B cell (primary cell): ENCODE measurements around the gene ZEB2. TPM values are rescaled to one million over a fixed set of nuclear protein-coding genes. Genes with fewer than 3 reads are reported as not detected.

Source experiments
- ATAC-seq: fragments of 200-7000 bp; cut with Tn5 transposase; one replicate; pipeline ENCODE4 v1.10.0; 2021; ENCODE audit warnings: low read depth, mild to moderate bottlenecking, moderate number of reproducible peaks, moderate library complexity
- CTCF ChIA-PET: fragments of 350-600 bp; sonication (Branson Sonifier 250); formaldehyde crosslinking; loops from one replicate; lab custom pipeline; 2021; ENCODE audit warnings: antibody characterized with exemption, inconsistent platforms; lab: Charles Lee
- POLR2A ChIA-PET: fragments of 350-600 bp; sonication (Branson Sonifier 250); formaldehyde crosslinking; loops from one replicate; lab custom pipeline; 2021; ENCODE audit warnings: antibody characterized with exemption; lab: Charles Lee
- DNase-seq: peaks from one replicate; pipeline ENCODE4 v3.0.0; 2013
- H2AFZ ChIP-seq: 2 replicates; pipeline ENCODE4 v1.6.1; 2012; ENCODE audit warnings: mild to moderate bottlenecking, low read depth, low read length; ENCODE audit not compliant: insufficient read depth, poor library complexity, severe bottlenecking
- H3K27ac ChIP-seq, 2 donors: 1 replicate in 1 of 2; 2 replicates in 1 of 2; pipeline ENCODE4 v1.5.1; 2012 to 2013; ENCODE audit warnings: low read length in 2 of 2, mild to moderate bottlenecking in 2 of 2, moderate library complexity in 1 of 2
- H3K27me3 ChIP-seq, 4 experiments: fragments of 200-600 bp in 1 of 4; sonication (generic) in 1 of 4; replicated peaks in 1 of 4; 1 replicate in 2 of 4; 2 replicates in 2 of 4; pipeline versions ENCODE4 v1.6.1 to v1.7.0; 2013 to 2016; ENCODE audit warnings: low read length in 3 of 4, mild to moderate bottlenecking in 2 of 4, mixed read lengths in 1 of 4, moderate library complexity in 1 of 4; ENCODE audit not compliant: insufficient read depth in 4 of 4, control insufficient read depth in 3 of 4; ENCODE audit errors: control extremely low read depth in 1 of 4
- H3K36me3 ChIP-seq, 2 experiments: replicated peaks in 1 of 2; 1 replicate in 1 of 2; 2 replicates in 1 of 2; pipeline versions ENCODE4 v1.6.1 to v1.7.1; 2013; ENCODE audit warnings: low read length in 1 of 2; ENCODE audit not compliant: insufficient read depth in 2 of 2, control insufficient read depth in 1 of 2; ENCODE audit errors: control extremely low read depth in 1 of 2, extremely low read depth in 1 of 2
- H3K4me1 ChIP-seq, 2 donors: fragments of 200-600 bp in 1 of 2; sonication (generic) in 1 of 2; 1 replicate in 1 of 2; 2 replicates in 1 of 2; pipeline versions ENCODE4 v1.5.1 to v1.6.1; 2013 to 2017; ENCODE audit warnings: low read length in 2 of 2; ENCODE audit not compliant: control insufficient read depth in 2 of 2, insufficient read depth in 2 of 2
- H3K4me2 ChIP-seq: replicated peaks from 2 replicates; pipeline ENCODE3; 2012; ENCODE audit warnings: mild to moderate bottlenecking, low read depth, low read length; ENCODE audit not compliant: poor library complexity, severe bottlenecking
- H3K4me3 ChIP-seq, 5 experiments: fragments of 200-600 bp in 1 of 5; sonication (generic) in 1 of 5; 1 replicate in 3 of 5; 2 replicates in 2 of 5; pipeline versions ENCODE4 v1.5.1 to v1.7.0; 2011 to 2016; ENCODE audit warnings: low read length in 4 of 5, mild to moderate bottlenecking in 4 of 5, low read depth in 2 of 5, control low read depth in 1 of 5, moderate library complexity in 1 of 5; ENCODE audit not compliant: insufficient read depth in 1 of 5; ENCODE audit errors: control extremely low read depth in 1 of 5, extremely low read depth in 1 of 5
- H3K79me2 ChIP-seq: fragments of 200-600 bp; sonication (generic); one replicate; pipeline ENCODE4 v1.6.0; 2016; ENCODE audit warnings: low read length; ENCODE audit not compliant: control insufficient read depth, insufficient read depth
- H3K9ac ChIP-seq: fragments of 200-600 bp; sonication (generic); 2 replicates; pipeline ENCODE4 v1.6.1; 2017; ENCODE audit warnings: mild to moderate bottlenecking, low read length, moderate library complexity
- H3K9me3 ChIP-seq, 3 donors: one replicate each; pipeline versions ENCODE4 v1.6.1 to v1.7.1; 2013; ENCODE audit warnings: low read length in 2 of 3; ENCODE audit not compliant: control insufficient read depth in 2 of 3, insufficient read depth in 1 of 3; ENCODE audit errors: control extremely low read depth in 1 of 3
- H4K20me1 ChIP-seq: 2 replicates; pipeline ENCODE4 v1.6.0; 2012; ENCODE audit warnings: mild to moderate bottlenecking, low read length; ENCODE audit not compliant: insufficient read depth, control insufficient read depth, poor library complexity, severe bottlenecking
- H3K27ac Mint-ChIP-seq: one replicate; pipeline ENCODE4 v1.8.0; 2021; ENCODE audit warnings: mixed read lengths
- H3K27me3 Mint-ChIP-seq: one replicate; pipeline ENCODE4 v1.8.0; 2021; ENCODE audit warnings: mixed read lengths
- H3K4me1 Mint-ChIP-seq: one replicate; pipeline ENCODE4 v1.8.0; 2021; ENCODE audit warnings: mixed read lengths
- H3K4me3 Mint-ChIP-seq: one replicate; pipeline ENCODE4 v1.8.0; 2021; ENCODE audit warnings: mixed read lengths
- H3K9me3 Mint-ChIP-seq: one replicate; pipeline ENCODE4 v1.8.0; 2022; ENCODE audit warnings: mixed read lengths; ENCODE audit not compliant: insufficient read depth
- EZH2 ChIP-seq: IDR thresholded peaks from 2 replicates; pipeline ENCODE4 v1.6.1; 2012; ENCODE audit warnings: borderline replicate concordance, low read depth, mild to moderate bottlenecking, moderate library complexity, low read length; ENCODE audit not compliant: insufficient read depth, poor library complexity, severe bottlenecking
- whole genome bisulfite sequencing: methylation state at CpG from one replicate; pipeline ENCODE4 v1.1.5; 2013; ENCODE audit warnings: missing lambda C conversion rate; ENCODE audit not compliant: insufficient coverage; 5-methylcytosine and 5-hydroxymethylcytosine counted together
- intact Hi-C: fragments of 100-400 bp; cut with micrococcal nuclease; formaldehyde crosslinking; loops from one replicate; pipeline ENCODE4 v1.10.0; 2022
- polyA plus RNA-seq: library from polyadenylated mRNA; depleted of rRNA; stranded (reverse); fragments of >200 nt; gene quantifications from 2 replicates; pipeline ENCODE4 v1.2.3, GENCODE V29; 2012
- total RNA-seq, 2 donors: library from RNA; stranded (reverse); fragments of 120-200 nt in 1 of 2; gene quantifications; 1 replicate in 1 of 2; 2 replicates in 1 of 2; pipeline versions ENCODE4 v1.2.3 to v1.2.4, GENCODE V29; 2013 to 2022
- TF ChIP-seq, protein P1 (sequence below): fragments of 200-600 bp; IDR thresholded peaks from one replicate; pipeline ENCODE4 v1.8.0; 2022; ENCODE audit warnings: antibody characterized with exemption, mild to moderate bottlenecking

Gene ZEB2
- total and polyA plus RNA-seq, 2 donors (not counting 1 experiment from before 2014, with no cell fraction given), result 56.3 to 217 TPM

DNA sequence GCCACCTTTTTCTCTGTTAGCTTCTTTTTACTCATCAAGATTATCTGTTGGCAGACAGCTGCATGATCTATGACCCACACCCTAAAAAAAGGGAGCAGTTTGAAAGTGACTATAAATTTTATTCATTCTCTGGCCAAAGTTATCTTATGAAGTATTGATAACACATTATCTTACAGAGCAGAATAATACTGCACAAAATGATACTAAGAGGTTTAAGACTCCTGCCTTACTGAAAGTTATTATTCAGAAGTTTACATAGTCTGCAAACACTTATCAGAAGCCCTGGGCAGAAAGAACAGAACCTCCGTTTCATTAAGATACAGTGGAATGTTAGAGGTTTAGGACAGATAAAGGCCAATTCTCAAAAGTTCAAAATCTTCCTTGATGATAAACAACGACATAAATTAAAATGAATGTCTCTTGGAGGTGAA lies 78.2 kb downstream of the ZEB2 start:
- H3K4me1 ChIP-seq, result peaks cover 23 to 29% of the 10 kb centered on the region in 2 donors
- H3K9me3 ChIP-seq, result no peaks in the 10 kb centered on the region
- peak overlapping the region in 1 of 2 donors; percentile 25 for H3K27ac ChIP-seq
- Mint-ChIP-seq H3K4me3 (no peak overlapping the region), H3K27me3 (no peaks in the 10 kb centered on the region), H3K27ac (no peak overlapping the region), H3K9me3 (no peaks in the 10 kb centered on the region), H3K4me1 (peaks cover 69% of the 10 kb centered on the region)
- H4K20me1 ChIP-seq, result peaks cover 68% of the 10 kb centered on the region
- no peak overlapping the region for H3K9ac ChIP-seq
- TF ChIP-seq EZH2, result no peak
- TF ChIP-seq, protein P1, sequence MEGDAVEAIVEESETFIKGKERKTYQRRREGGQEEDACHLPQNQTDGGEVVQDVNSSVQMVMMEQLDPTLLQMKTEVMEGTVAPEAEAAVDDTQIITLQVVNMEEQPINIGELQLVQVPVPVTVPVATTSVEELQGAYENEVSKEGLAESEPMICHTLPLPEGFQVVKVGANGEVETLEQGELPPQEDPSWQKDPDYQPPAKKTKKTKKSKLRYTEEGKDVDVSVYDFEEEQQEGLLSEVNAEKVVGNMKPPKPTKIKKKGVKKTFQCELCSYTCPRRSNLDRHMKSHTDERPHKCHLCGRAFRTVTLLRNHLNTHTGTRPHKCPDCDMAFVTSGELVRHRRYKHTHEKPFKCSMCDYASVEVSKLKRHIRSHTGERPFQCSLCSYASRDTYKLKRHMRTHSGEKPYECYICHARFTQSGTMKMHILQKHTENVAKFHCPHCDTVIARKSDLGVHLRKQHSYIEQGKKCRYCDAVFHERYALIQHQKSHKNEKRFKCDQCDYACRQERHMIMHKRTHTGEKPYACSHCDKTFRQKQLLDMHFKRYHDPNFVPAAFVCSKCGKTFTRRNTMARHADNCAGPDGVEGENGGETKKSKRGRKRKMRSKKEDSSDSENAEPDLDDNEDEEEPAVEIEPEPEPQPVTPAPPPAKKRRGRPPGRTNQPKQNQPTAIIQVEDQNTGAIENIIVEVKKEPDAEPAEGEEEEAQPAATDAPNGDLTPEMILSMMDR, result no peak
- H2AFZ ChIP-seq, result no peak overlapping the region
- no peak overlapping the region for H3K4me3 ChIP-seq
- H3K36me3 ChIP-seq, result peaks cover 9 to 14% of the 10 kb centered on the region in 2 experiments
- POLR2A ChIA-PET, result interaction anchor here (0.7 kb wide), 1 partner anchor 71 kb away, joined by 5 read pairs; no protein-coding TSS in a partner anchor
- CTCF ChIA-PET, result interaction anchor here (0.7 to 1.0 kb wide), 2 partner anchors 1123 to 1311 kb away, joined by 3 read pairs; no protein-coding TSS in a partner anchor
- H3K27me3 ChIP-seq, result no peaks in the 10 kb centered on the region
- peak overlapping the region; percentile 11 for H3K4me2 ChIP-seq
- peaks cover 88% of the 10 kb centered on the region for H3K79me2 ChIP-seq
- DNase-seq (no peak), ATAC-seq (no peak)
- no CpG with 5 or more reads among the region's 2 CpGs for WGBS
- intact Hi-C loops, result loop anchor here (2.0 kb wide), 1 partner anchor 15 kb away; no protein-coding TSS in a partner anchor

DNA sequence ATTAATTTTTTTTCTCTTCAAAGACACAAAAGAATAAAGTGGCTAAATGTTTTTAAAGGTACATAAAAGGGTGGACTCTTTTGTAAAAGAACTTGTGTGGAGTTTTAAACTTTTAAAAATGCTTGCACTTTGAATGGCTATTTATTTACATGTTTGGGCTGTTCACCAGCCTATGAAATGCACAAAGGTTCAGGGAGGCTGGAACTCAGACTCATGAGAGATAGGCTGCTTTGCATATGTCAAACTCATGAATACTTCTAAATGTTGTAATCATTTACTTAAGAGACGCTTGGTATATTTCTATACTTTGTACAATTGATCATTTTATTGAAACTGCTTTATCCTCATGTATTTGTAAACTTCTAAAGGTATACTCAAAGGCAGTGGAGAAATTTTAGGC lies 79.9 kb downstream of the ZEB2 start:
- H3K4me1 Mint-ChIP-seq, result peaks cover 65% of the 10 kb centered on the region
- DNase-seq, result no peak
- H3K27ac Mint-ChIP-seq, result no peak overlapping the region

More for the DNA sequence above, 79.9 kb downstream of the ZEB2 start:
- H3K79me2 ChIP-seq, result peaks cover 87% of the 10 kb centered on the region
- no peak overlapping the region for H3K4me2 ChIP-seq
- TF ChIP-seq EZH2, result no peak
- ATAC-seq, result no peak
- CTCF ChIA-PET, result no interaction called here
- H3K4me1 ChIP-seq, result peaks cover 20 to 26% of the 10 kb centered on the region in 2 donors
- no peak overlapping the region for H3K4me3 ChIP-seq
- Mint-ChIP-seq H3K9me3 (no peaks in the 10 kb centered on the region), H3K4me3 (no peak overlapping the region), H3K27me3 (no peaks in the 10 kb centered on the region)
- H4K20me1 ChIP-seq, result peaks cover 65% of the 10 kb centered on the region
- POLR2A ChIA-PET, result no interaction called here
- intact Hi-C loops, result loop anchor here (2.0 kb wide), 1 partner anchor 13 kb away; no protein-coding TSS in a partner anchor
- H3K9ac ChIP-seq, result no peak overlapping the region
- H3K27me3 ChIP-seq, result no peaks in the 10 kb centered on the region
- H3K27ac ChIP-seq, result no peak overlapping the region
- no CpG with 5 or more reads among the region's 1 CpG for WGBS
- H2AFZ ChIP-seq, result no peak overlapping the region
- H3K36me3 ChIP-seq, result peaks cover 1 to 20% of the 10 kb centered on the region in 2 experiments
- H3K9me3 ChIP-seq, result no peaks in the 10 kb centered on the region
